G401 (cell line): ENCODE data around the gene HSPA9. TPM values are rescaled to one million over a fixed set of nuclear protein-coding genes. Genes with fewer than 3 reads are reported as not detected.

ENCODE experiments used
- DNase-seq: peaks from one replicate; pipeline ENCODE4 v3.0.0-alpha.2; 2015; ENCODE audit warnings: low spot score
- in situ Hi-C: cut with HindIII; loops from 2 replicates; pipeline ENCODE4 v1.10.0; 2016; ENCODE audit warnings: low sequenced_read_pairs, mixed read lengths
- total RNA-seq: library from RNA; depleted of rRNA; stranded (reverse); fragments of >200 nt; shearing (Covaris generic); gene quantifications from 2 replicates; pipeline ENCODE4 v1.2.3, GENCODE V29; 2014

The HSPA9 gene
- total RNA-seq, 1 experiment from 2014 or later: 650 TPM

DNA sequence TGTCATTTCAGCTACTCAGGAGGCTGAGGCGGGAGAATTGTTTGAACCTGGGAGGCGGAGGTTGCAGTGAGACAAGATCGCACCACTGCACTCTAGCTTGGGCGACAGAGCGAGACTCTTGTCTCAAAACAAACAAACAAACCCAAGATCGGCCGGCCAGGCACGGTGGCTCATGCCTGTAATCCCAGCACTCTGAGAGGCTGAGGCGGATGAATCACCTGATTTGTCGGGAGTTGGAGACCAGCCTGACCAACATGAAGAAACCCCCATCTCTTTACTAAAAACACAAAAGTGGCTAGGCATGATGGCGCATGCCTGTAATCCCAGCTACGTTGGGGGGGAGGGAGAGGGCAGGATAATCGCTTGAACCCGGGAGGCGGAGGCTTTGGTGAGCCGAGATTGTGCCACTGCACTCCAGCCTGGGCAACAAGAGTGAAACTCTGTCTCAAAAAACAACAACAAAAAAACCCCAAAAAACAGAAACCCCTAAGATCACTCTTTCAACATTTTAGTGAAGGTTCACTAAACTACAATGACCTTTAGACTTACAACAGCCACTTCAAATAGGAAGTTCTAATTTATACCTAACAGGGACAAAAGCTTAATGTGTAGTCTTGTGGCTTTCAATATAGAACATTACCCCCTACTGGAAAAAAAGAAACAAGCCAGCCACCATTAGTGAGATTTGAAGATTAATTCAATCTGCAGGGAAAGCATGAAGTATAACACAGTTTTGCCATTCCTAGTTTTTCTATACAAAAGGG lies 7.0 kb downstream of the HSPA9 start:
- DNase-seq: no peak
- in situ Hi-C loops: no loop called here

DNA sequence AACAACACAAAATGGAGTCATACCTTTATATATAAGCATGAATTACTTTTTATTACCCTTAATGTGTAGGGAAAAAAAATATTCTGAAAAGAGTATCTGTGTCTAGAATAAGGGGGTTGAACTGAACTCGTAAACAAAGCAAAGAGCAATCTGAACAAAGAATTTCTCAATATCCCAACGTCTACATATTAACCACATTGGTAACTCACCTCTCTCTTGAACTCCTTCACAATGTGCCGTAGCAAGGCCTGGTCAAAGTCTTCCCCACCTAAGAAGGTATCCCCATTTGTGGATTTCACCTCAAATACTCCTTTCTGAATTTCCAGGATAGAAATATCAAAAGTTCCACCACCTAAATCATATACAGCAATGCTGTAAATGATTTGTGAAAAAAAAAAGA lies 8.4 kb downstream of the HSPA9 start:
- in situ Hi-C loops: no loop called here
- no peak for DNase-seq

DNA sequence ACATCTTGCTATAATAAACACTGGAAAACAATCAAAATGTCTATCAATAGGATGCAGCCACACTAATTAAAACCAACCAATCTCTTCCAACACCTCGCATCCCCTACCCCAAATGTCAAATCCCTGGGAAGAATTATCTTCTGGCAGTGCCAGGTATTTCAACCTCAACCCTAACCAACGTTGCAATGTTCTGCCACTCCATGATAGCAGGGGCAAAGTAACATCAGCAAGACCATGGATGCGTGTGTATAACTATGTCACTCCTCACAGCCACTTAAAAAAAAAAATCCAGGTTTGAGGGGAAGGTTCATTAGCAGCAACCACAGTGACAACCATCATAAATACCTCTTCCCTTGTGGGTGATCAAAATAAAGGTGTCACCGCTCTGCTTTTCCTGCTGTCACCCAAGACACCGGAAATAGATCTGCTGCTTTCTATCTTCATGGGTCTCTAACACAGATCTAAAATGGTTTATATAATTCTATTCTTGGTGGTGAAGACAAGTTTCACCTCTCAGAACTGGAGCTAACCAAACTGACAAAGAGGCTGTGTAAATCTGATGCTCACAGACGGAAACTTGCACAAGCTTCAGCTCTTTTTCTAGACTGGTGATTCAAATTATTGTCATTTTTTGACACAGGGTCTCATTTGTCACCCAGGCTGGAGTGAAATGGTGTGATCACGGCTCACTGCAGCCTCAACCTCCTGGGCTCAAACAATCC lies 9.9 kb downstream of the HSPA9 start:
- DNase-seq: no peak
- in situ Hi-C loops: no loop called here

DNA sequence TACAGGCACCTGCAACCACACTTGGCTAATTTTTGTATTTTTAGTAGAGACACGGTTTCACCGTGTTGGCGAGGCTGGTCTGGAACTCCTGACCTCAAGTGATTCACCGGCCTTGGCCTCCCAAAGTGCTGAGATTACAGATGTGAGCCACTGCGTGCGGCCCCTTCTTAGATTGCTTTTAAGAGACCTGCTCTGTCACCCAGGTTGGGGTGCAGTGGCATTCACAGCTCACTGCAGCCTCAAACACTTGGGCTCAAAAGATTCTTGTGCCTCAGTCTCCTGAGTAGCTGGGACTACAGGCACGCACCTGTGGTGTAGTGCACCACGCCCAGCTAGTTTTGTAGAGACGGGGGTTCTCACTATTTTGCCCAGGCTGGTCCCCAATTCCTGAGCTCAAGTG lies 11.0 kb downstream of the HSPA9 start:
- in situ Hi-C loops: no loop called here
- no peak for DNase-seq

DNA sequence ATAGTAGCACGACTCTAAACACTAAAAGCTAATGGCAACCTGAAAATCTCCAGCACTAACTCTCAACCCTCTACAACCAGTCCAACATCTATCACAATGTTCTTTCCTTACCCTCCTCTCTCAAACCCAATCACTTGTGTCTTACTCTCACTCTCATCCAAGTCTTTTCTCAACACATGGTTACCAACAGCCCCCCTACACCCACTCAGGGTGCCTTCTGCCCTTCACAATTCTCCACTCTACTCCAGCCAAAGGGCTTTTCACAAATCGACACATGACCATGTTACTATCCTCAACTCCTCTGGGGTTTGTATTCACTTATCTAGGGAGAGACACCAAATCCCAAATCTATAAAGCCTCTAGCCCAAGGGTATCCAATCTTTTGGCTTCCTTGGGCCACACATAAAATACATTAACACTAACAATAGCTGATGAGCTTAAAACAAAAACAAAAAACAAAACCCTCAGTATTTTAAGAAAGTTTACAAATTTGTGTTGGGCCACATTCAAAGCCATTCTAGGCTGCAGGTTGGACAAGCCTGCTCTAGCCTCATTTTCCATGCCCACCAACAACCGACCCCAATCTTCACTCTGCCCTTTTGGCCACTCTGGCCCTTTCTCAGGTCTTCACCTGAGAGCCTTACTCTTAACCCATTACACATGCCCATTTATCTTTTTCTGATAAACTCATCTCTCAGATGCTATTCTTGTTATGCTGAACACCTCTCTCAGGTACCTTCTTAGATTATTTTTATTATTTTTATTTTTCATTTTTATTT lies 11.7 kb downstream of the HSPA9 start:
- DNase-seq: no peak
- in situ Hi-C loops: no loop called here

DNA sequence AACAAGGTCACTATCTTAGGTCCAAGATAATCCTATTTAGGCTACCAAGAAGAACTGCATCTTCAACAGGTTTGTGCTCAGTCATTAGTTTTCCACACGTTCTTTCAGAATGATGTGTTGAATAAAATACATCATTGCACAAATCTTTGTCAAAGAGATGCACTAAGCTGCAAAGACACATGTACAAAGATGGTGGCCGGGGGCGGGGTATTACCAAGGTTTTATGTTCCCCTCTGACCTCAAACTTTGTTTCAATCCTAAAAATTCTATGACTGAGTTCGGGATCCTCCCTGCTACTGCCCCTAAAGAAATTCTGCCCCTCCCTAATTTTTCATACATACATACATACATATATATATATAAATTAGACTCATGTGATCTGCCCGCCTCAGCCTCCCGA lies 14.2 kb downstream of the HSPA9 start:
- in situ Hi-C loops: no loop called here
- no peak for DNase-seq

DNA sequence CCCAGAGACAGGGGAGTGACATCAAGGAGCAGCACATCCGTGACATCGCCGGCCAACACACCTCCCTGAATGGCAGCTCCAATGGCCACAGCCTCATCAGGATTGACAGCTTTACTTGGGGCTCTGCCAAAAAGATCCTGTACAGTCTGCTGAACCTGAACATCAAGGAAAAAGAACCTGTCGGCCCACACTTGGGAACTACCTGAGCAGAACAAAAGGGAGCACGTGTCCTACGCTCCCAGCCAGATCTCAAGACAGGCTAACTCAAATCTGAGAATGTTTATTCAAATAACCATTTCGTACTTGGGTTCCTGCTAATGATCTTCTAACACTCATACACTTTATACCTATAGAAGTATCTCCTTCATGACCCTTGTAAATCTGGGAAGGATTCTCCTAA lies 15.3 kb downstream of the HSPA9 start:
- DNase-seq: no peak
- in situ Hi-C loops: no loop called here

DNA sequence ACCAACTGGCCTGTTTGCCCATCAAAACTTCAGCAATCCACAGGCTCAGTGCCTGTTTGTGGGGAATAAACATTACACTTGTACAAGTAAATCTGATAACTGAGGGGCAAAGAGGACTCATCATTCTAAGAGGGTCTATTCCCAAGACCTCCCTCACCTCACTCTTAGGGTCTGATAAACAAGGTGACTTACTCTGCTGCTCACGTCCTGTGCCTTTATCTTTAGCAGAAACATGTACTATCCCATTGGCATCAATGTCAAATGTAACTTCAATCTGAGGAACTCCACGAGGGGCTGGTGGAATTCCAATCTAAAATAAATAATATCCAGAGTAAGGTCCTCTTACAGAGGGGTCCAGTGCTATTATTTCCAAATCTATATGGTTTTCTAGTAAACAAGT lies 17.5 kb downstream of the HSPA9 start:
- no peak for DNase-seq
- in situ Hi-C loops: no loop called here

DNA sequence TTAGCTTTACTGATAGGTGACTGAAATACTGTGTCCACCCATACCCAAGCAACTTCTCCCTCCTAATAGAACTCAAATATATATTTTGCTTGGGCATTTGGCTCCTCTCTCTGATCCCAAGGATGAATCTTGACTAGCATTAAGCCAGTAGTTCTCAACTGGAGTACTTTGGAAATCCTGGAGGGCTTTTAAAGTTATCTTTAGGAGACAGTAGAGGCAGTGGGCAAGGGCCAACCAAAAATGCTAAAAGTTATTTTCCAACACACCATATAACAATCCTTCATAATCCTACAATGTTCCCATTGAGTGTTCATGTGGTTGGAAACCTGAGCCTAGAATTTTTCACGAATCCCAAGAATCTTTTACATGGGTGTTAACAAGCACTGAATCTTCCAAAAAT lies 21.1 kb downstream of the HSPA9 start:
- no peak for DNase-seq
- in situ Hi-C loops: no loop called here

DNA sequence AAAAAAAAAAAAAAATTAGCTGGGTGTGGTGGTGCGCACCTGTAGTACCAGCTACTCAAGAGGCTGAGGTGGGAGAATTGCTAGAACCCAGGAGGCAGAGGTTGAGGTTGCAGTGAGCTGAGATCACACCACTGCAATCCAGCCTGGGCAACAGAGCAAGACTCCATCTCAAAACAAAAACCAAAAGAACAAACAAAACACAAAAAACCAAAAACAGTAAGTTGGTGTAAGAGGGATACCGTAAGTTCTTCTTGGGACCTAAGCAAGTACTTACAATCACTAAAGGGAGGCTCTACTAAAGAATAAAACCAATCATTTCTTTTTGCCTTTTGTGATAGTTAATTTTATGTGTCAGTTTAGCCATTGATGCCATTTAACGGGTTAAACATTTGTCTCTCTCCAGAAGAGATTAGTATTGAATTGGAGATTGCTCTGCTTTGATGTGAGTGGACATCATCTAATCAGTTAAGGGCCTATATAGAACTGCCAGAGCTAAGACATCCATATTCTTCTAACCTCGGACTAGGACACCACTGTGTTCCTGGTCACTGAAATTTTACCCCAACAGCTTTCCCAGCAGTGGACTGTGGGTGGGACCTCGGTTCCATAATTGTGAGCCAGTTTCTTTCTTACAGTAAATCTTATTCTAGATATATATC lies 21.6 kb downstream of the HSPA9 start:
- DNase-seq: no peak
- in situ Hi-C loops: no loop called here

DNA sequence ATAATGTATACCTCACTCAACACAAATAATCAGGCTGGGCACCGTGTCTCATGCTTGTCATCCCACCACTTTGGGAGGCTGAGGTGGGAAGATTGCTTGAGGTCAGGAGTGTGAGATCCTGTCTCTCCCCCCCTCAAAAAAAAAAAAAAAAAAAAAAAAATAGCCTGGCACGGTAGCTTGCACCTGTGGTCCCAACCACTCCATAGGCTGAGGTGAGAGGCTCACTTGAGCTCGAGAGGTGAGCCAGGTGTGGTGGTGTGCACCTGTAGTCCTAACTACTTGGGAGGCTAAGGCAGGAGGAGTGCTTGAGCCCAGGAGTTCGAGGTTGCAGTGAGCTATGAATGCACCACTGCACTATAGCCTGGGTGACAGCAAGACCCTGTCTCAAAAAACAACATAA lies 22.5 kb downstream of the HSPA9 start:
- in situ Hi-C loops: no loop called here

DNA sequence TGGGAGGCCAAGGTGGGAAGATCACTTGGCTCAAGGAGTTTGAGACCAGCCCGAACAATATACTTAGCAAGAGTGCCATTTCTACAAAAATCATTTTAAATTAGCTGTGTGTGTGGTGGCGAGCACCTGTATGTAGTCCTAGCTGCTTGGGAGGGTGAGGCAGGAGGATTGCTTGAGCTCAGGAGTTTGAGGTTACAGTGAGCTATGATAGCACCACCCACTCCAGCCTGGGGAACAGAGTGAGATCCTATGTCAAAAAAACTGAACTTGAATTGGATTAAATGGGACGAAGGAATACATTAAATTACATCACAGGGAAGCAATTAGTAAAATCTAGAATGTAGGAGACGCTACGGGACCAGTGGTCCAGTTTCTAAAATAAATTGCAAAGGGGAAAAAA lies 25.8 kb downstream of the HSPA9 start:
- in situ Hi-C loops: no loop called here
- no peak for DNase-seq

More for the DNA sequence above, 22.5 kb downstream of the HSPA9 start:
- DNase-seq: no peak

DNA sequence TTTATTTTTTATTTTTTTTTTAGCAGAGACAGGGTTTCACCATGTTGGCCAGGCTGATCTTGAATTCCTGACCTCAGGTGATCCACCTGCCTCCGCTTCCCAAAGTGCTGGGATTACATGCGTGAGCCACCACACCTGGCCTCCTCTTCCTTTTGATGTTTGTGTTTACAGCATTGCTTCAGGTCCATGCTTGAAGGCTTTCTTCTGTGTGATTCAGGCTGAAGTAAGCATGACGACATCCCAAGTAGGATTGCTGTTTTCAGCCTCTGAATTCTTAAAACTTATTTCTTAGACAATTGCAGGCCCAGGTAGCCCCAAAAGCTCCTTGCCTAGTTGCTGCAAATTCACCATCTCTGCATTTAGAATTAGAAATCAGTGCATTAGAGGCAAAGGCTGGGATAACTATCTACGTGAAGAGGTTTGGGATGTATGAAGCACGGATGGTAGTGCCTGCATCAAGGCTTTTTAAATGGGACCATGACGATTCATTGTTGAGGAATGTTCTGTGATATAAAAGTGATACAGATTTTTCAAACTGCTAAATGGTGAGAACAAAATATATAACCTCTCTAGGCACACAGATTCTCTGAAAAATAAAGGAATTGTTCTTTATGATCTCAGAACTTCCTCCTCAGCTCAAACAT lies 29.2 kb downstream of the HSPA9 start:
- in situ Hi-C loops: no loop called here
- no peak for DNase-seq

DNA sequence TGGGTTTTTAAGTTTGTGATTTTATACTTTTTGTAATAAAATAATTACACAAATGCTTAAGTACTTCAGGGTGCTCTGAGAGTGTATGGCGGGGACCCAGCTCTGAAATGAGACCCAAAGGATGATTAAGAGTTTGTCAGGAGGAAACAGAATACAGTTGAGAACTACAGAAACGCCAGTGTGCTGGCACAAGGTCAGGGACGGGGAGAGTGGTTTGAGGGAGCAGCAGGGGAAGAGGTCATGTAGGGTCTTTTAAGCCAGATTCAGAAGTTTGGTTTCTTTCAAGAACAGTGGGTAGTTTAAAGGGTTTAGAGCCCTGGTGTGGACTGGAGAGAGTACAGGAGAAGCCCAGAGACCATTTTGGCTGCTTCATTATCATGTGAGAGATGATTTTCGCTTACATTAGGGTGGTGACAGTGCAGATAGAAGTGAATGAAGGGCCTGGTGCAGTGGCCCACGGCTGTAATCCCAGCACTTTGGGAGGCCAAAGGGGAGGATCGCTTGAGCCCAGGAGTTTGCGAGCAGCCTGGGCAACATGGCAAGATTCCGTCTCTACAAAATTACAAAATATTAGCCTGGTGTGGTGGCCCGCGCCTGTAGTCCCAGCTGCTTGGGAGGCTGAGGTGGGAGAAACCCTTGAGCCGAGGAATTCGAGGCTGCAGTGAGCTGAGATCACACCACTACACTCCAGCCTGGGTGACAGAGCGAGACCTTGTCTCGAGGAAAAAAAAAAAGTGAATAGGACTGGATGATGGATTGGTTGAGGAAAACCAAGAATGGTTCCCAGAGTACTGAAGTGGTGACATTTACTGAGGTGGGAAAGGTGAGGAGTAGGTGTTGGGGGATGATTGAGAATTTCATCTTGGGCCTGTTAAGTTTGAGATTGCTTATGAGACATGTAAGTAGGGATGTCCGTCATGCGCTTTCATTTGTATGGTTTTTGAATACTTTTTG lies 30.7 kb downstream of the HSPA9 start:
- no peak for DNase-seq
- in situ Hi-C loops: no loop called here

DNA sequence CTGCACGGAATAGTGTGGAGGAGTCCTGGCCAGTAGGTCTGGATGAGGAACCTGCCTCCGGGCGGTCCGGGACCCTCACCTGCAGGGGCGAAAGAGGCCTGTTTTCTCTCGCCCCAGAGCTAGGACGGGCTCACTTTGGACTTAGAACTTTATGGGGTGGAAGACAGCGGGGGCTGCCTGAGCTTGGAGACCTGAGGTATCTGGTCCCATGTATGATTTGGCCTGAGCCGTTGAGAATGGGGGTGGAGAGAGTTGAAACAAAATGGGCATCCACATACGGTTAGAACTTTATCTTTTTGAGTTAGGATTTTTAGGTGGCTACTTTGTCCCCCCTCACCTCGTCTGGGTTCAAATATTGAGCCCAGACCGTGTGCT lies 31.5 kb downstream of the HSPA9 start:
- no peak for DNase-seq
- in situ Hi-C loops: no loop called here

DNA sequence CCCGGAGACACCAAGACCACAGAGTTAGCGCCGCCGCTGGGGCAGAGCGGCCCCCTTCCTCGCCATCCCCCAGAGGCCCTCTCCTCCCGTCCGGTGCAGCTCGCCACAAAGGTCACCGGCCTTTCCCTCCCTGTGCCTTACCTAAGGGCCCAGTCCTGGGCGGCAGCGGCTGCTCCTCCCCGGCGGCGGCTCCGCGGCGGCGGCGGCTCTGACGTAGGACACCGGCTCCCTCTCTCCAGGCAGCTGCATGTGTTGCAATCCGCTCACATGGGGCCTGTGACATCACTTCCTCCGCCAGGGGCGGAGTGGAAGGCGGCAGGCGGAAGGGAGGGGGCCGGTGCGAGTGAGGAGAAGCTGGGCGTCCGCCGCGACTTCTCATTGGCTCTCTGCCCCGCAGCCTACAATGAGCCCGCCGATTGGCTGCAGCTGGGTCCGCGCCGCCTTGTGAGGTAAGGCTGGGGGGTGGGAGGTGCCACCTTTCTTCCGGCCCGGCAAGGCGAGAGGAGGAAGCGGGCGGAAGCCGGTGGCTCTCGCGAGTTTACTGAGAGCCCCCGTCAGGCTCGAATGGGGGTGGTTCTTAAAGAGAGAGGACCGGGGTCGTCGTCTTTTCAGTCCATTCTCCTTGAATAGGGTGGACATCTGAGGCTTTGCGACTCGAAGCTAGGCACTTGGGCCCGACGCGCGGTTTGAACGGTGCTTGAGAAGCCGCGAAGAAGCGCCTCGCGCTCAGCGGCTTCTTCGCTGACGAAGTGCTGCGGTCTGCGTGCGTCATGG lies 32.1 kb downstream of the HSPA9 start, which contains the start of gene ETF1:
ETF1 (minus strand) TSS at position 281 of the 774 bp plus-strand sequence. CDS start 318 bp downstream, outside the sequence.
- in situ Hi-C loops: no loop called here

DNA sequence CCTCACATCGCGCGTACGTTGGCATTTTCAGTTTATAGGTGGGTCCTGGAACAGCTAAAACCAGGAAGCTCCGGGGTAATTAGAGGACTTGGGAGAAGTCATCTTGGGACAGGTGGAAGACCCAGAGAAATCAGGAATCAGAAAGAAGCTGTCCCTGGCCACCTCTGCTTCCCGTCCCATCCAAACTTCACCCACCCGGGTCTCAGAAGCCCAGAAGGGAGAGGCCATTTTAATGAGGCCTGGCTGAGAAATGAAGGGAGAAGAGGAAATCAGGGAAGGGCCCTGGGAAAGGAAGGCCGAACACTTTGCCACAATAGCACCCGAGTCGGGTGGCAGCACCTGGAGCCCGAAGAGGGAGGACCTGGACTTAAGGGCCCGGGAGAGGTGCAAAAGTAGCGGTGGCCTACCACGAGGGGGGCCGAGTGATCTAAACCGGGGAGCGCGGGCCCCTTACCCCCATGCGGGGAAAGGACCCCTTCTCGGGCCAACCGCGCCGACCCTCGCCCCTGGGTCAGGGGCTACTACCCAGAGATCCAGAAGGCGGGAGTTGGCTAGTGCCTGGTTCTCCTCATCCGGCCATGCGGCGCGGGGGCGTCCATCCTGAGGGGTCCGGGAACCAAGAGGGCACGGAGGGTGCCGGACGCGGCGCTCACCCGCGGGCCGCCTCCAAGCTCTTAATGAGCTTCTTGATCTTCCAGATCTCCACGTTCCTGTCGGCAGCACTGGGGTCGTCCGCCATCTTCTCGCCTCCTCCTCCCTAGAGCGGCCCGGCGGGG lies 32.8 kb downstream of the HSPA9 start:
- DNase-seq: no peak
- in situ Hi-C loops: no loop called here

More for the DNA sequence above, 32.1 kb downstream of the HSPA9 start, which contains the start of gene ETF1:
- peak; percentile 100 for DNase-seq
